OCI-LY1 (cell line): Measurements from ENCODE around the gene ROCK2.

Source experiments
- H2AFZ ChIP-seq: fragments of 200-600 bp; sonication (generic), shearing (Covaris generic); 2 replicates; pipeline ENCODE4 v1.6.0; 2014; ENCODE audit warnings: antibody characterized with exemption, mild to moderate bottlenecking, low read length
- H3F3A ChIP-seq: fragments of 200-600 bp; sonication (generic), shearing (Covaris generic); 2 replicates; pipeline ENCODE4 v1.6.0; 2014; ENCODE audit warnings: mild to moderate bottlenecking, antibody characterized with exemption, low read length, moderate library complexity; ENCODE audit not compliant: insufficient read depth
- H3K27ac ChIP-seq: fragments of 200-600 bp; sonication (generic); 2 replicates; pipeline ENCODE4 v1.5.1; 2014; ENCODE audit warnings: low read length, mixed run types, mild to moderate bottlenecking, low read depth; ENCODE audit not compliant: poor library complexity, severe bottlenecking
- H3K27me3 ChIP-seq: fragments of 200-600 bp; sonication (generic); 2 replicates; pipeline ENCODE4 v1.6.0; 2014; ENCODE audit warnings: antibody characterized with exemption, mild to moderate bottlenecking, low read length, moderate library complexity; ENCODE audit not compliant: insufficient read depth
- H3K36me3 ChIP-seq: fragments of 200-600 bp; sonication (generic); 2 replicates; pipeline ENCODE4 v1.6.1; 2014; ENCODE audit warnings: mild to moderate bottlenecking, antibody characterized with exemption, low read length, moderate library complexity, mixed read lengths; ENCODE audit not compliant: insufficient read depth
- H3K4me1 ChIP-seq: fragments of 200-600 bp; sonication (generic); 2 replicates; pipeline ENCODE4 v1.5.1; 2014; ENCODE audit warnings: mild to moderate bottlenecking, low read length, moderate library complexity; ENCODE audit not compliant: insufficient read depth, severe bottlenecking
- H3K4me2 ChIP-seq: fragments of 200-600 bp; sonication (generic), shearing (Covaris generic); 2 replicates; pipeline ENCODE4 v1.6.1; 2014; ENCODE audit warnings: low read length
- H3K4me3 ChIP-seq: fragments of 200-600 bp; sonication (generic); 2 replicates; pipeline ENCODE4 v1.5.1; 2014; ENCODE audit warnings: low read length, low read depth, mild to moderate bottlenecking, mixed read lengths; ENCODE audit not compliant: poor library complexity, severe bottlenecking
- H3K79me2 ChIP-seq: fragments of 200-600 bp; shearing (Covaris generic); 2 replicates; pipeline ENCODE4 v1.6.1; 2016; ENCODE audit warnings: mixed run types, low read length, mixed read lengths; ENCODE audit not compliant: insufficient read depth
- H3K9ac ChIP-seq: fragments of 200-600 bp; sonication (generic), shearing (Covaris generic); 2 replicates; pipeline ENCODE4 v1.6.1; 2014; ENCODE audit warnings: mild to moderate bottlenecking, low read length, mixed read lengths
- H3K9me2 ChIP-seq: fragments of 200-600 bp; sonication (generic), shearing (Covaris generic); 2 replicates; pipeline ENCODE4 v1.6.1; 2014; ENCODE audit warnings: low read depth, mild to moderate bottlenecking, low read length, mixed read lengths
- H3K9me3 ChIP-seq: fragments of 200-600 bp; shearing (Covaris generic); 2 replicates; pipeline ENCODE4 v1.6.1; 2014; ENCODE audit warnings: low read length, mixed read lengths
- H4K20me1 ChIP-seq: fragments of 200-600 bp; sonication (generic), shearing (Covaris generic); 2 replicates; pipeline ENCODE4 v1.6.0; 2016; ENCODE audit warnings: mild to moderate bottlenecking, low read length; ENCODE audit not compliant: insufficient read depth
- EZH2 ChIP-seq: fragments of 200-600 bp; sonication (generic), shearing (Covaris generic); IDR thresholded peaks from 2 replicates; pipeline ENCODE4 v1.8.0; 2017; ENCODE audit warnings: borderline replicate concordance, mixed run types, mild to moderate bottlenecking, antibody characterized with exemption, low read length, moderate library complexity, mixed read lengths
- TF ChIP-seq, protein P1 (sequence below): fragments of 200-600 bp; sonication (generic), shearing (Covaris generic); IDR thresholded peaks from 2 replicates; pipeline ENCODE4 v1.5.1; 2017; ENCODE audit warnings: mild to moderate bottlenecking, antibody characterized with exemption, low read length, moderate library complexity, mixed read lengths

The ROCK2 gene

DNA sequence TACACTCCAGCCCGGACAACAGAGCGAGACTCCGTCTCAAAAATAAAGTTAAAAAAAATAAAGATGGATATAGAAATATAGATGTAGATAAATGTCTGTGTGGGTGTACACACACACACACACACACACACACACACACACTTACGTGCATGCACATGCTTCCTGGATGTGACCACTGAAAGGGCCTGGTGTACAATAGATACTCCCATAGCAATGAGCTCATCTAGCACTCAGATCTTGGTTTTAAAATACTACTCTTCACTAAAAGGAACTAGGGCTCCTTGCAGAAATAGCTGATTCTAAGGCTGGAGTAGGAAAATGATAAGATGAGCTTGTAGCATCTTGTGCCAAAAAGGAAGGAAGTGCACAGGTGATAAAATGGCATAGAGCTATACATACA lies 39.1 kb downstream of the ROCK2 start:
- H3K27me3 ChIP-seq: no peaks in the 10 kb centered on the region
- H3K4me2 ChIP-seq: no peak overlapping the region
- H3K9me3 ChIP-seq: no peaks in the 10 kb centered on the region
- no peaks in the 10 kb centered on the region for H4K20me1 ChIP-seq
- H2AFZ ChIP-seq: no peak overlapping the region
- H3K4me3 ChIP-seq: no peak overlapping the region
- H3K27ac ChIP-seq: no peak overlapping the region
- H3K9me2 ChIP-seq: no peaks in the 10 kb centered on the region
- H3K4me1 ChIP-seq: no peaks in the 10 kb centered on the region
- H3F3A ChIP-seq: no peaks in the 10 kb centered on the region
- no peaks in the 10 kb centered on the region for H3K36me3 ChIP-seq
- TF ChIP-seq EZH2: no peak
- H3K9ac ChIP-seq: no peak overlapping the region
- H3K79me2 ChIP-seq: no peaks in the 10 kb centered on the region

DNA sequence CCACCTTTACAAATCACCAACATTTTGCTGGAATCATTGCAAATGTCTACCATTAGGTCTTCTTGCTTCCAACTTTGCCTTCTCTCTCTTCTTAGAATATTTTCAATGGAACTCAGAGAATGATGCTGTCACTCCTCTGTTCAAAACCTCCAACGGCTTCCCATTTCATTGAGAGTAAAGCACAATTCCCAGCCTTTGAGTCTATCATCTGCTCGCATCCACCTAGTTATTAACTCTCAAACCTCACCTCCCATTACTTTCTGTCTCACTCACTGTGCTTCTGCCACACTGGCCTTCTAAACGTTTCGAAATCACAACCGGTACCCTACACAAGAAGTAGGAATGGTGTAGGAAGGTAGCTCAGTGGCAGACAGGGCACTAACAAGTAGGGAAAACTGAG lies 40.0 kb downstream of the ROCK2 start:
- Histone ChIP-seq H3K4me1 (no peaks in the 10 kb centered on the region), H3K27me3 (no peaks in the 10 kb centered on the region), H3F3A (no peaks in the 10 kb centered on the region), H2AFZ (no peak overlapping the region), H3K4me2 (no peak overlapping the region), H3K4me3 (no peak overlapping the region), H3K9me3 (no peaks in the 10 kb centered on the region), H3K9me2 (no peaks in the 10 kb centered on the region), H4K20me1 (no peaks in the 10 kb centered on the region), H3K27ac (no peak overlapping the region), H3K9ac (no peak overlapping the region), H3K36me3 (no peaks in the 10 kb centered on the region), H3K79me2 (no peaks in the 10 kb centered on the region)
- no peak for TF ChIP-seq EZH2
- TF ChIP-seq, protein P1, sequence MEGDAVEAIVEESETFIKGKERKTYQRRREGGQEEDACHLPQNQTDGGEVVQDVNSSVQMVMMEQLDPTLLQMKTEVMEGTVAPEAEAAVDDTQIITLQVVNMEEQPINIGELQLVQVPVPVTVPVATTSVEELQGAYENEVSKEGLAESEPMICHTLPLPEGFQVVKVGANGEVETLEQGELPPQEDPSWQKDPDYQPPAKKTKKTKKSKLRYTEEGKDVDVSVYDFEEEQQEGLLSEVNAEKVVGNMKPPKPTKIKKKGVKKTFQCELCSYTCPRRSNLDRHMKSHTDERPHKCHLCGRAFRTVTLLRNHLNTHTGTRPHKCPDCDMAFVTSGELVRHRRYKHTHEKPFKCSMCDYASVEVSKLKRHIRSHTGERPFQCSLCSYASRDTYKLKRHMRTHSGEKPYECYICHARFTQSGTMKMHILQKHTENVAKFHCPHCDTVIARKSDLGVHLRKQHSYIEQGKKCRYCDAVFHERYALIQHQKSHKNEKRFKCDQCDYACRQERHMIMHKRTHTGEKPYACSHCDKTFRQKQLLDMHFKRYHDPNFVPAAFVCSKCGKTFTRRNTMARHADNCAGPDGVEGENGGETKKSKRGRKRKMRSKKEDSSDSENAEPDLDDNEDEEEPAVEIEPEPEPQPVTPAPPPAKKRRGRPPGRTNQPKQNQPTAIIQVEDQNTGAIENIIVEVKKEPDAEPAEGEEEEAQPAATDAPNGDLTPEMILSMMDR: no peak

DNA sequence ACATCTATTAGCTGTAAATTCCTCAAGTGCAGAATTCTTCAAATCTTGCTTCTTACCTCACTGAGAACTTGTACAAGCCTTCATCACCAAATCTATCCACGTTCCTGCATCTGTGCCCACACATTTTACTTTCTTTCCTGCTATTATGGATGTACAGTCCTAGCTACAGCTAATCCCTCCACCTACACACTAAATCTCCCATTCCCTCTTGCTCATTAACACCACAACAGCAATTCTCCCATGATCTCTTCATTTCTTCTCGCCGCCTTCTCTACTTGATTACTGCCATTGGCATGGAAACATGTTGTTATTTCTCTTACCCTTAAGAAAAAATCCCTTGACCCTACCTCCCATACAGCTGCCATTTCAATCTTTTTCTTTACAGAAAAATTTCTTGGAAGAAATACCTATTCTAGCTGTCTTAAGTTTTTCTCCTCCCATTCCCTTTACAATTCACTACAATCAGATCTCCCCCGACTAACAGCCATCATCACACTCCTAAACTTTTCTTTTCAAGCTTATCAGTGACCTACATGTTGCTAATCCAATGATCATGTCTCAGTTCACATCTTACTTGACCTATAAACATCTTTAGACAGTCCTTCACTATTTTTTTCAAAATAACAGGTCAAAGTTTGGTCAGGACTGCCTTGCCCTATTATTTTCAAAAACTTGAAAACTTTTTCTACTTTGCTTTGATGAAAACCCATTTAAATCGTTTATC lies 41.0 kb downstream of the ROCK2 start:
- Histone ChIP-seq H3K4me3 (no peak overlapping the region), H3K79me2 (no peaks in the 10 kb centered on the region), H3F3A (no peaks in the 10 kb centered on the region), H3K9me2 (no peaks in the 10 kb centered on the region), H3K36me3 (no peaks in the 10 kb centered on the region), H3K27me3 (no peaks in the 10 kb centered on the region), H3K27ac (no peak overlapping the region), H3K9me3 (no peaks in the 10 kb centered on the region), H3K9ac (no peak overlapping the region), H4K20me1 (no peaks in the 10 kb centered on the region), H2AFZ (no peak overlapping the region), H3K4me1 (no peaks in the 10 kb centered on the region), H3K4me2 (no peak overlapping the region)
- TF ChIP-seq EZH2: no peak
- TF ChIP-seq, protein P1: no peak

DNA sequence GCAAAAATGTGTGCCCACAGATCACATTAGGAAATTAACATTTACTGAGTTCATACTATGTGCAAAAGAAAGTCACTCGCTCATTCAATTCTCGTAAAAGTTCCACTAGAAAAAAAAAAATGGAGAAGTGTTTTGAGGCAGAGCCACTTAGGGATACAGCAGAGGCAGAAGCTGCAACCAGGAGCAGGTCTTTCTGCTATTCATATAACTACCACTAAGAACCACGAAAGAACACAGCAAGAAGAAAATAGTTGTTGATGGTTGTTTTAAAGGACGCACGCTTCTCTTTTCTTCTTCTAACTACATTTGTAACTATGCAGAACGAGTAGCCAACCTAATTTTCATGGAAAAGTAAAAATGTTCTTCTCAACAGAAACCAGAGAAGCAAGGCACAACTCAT lies 45.0 kb downstream of the ROCK2 start:
- Histone ChIP-seq H4K20me1 (no peaks in the 10 kb centered on the region), H3K4me2 (no peak overlapping the region), H3K27me3 (no peaks in the 10 kb centered on the region), H3K4me3 (no peak overlapping the region), H3K9me3 (no peaks in the 10 kb centered on the region), H3K9ac (no peak overlapping the region), H3K36me3 (no peaks in the 10 kb centered on the region), H3K79me2 (no peaks in the 10 kb centered on the region), H3K4me1 (no peaks in the 10 kb centered on the region), H3F3A (no peaks in the 10 kb centered on the region), H3K27ac (no peak overlapping the region), H2AFZ (no peak overlapping the region), H3K9me2 (no peaks in the 10 kb centered on the region)
- TF ChIP-seq, protein P1: no peak
- TF ChIP-seq EZH2: no peak
